RPMI8226 (cell line): Measurements from ENCODE around the gene PCDH20.
"Not testable (repeated sequence)": the region's sequence is repeated elsewhere in the genome, so short reads cannot be mapped to it uniquely, and the experiment has no call there.

Experiments
- DNase-seq: peaks from one replicate; pipeline ENCODE4 v3.0.0-alpha.2; 2015

The PCDH20 gene, protein sequence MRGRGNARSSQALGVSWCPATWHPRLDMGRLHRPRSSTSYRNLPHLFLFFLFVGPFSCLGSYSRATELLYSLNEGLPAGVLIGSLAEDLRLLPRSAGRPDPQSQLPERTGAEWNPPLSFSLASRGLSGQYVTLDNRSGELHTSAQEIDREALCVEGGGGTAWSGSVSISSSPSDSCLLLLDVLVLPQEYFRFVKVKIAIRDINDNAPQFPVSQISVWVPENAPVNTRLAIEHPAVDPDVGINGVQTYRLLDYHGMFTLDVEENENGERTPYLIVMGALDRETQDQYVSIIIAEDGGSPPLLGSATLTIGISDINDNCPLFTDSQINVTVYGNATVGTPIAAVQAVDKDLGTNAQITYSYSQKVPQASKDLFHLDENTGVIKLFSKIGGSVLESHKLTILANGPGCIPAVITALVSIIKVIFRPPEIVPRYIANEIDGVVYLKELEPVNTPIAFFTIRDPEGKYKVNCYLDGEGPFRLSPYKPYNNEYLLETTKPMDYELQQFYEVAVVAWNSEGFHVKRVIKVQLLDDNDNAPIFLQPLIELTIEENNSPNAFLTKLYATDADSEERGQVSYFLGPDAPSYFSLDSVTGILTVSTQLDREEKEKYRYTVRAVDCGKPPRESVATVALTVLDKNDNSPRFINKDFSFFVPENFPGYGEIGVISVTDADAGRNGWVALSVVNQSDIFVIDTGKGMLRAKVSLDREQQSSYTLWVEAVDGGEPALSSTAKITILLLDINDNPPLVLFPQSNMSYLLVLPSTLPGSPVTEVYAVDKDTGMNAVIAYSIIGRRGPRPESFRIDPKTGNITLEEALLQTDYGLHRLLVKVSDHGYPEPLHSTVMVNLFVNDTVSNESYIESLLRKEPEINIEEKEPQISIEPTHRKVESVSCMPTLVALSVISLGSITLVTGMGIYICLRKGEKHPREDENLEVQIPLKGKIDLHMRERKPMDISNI

DNA sequence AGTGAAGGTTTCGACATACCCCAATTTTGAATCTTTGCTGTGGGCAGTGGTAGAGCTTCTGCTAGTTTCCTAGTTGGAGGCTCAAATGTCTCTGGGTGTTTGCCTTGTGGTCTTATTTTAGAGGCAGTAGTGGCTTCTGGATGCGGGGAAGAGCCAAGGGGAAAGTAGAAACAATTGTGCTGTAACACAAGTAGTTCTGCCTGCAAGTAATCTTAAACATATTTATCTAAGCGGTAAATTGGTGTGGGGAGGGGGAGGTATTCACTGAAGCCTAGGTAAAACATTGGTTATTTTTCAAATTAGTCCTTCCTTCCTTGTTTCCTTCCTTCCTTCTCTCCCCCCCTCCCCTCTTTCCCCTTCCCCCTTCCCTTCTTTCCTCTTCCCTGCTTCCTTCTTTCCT lies at the start of gene PCDH20:
Gene PCDH20 (minus strand): TSS at position 101 of the 400 bp plus-strand sequence. CDS start 691 bp downstream, outside the sequence.
- no peak for DNase-seq

DNA sequence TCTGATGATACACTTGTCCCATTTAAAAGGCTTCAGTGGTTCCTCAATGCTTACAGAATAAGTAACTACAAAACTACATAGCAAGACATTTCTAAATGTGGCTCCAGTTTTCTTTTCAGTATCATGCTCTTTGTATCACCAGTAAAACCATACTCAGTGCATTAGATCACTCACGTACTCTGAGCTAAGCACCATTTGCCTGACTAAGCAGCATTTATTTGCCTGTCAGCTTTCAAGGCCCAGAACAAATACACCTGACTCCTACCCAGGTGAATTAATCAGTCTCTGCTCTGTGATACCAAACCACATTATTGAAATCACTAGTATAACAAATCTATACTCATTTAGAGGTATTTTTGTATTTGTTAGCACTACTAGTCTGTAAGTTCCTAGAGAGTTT lies 47.4 kb upstream of the PCDH20 start:
- no peak for DNase-seq

DNA sequence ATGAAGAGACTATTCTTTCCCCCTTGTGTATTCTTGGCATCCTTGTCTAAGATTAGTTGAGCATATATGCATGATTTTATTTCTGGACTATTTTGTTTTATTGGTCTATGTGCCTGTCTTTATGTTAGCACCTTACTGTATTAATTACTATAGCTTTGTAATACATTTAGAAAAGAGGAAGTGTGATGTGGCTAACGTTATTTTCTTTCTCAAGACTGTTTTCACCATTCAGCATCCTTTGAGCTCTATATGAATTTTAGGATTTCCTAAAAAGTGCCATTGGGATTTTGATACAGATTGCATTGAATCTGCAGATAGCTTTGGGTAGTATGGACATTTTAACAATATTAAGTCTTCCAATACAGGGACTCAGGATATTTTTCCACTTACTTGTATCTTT lies 37.5 kb upstream of the PCDH20 start:
- DNase-seq: no peak

DNA sequence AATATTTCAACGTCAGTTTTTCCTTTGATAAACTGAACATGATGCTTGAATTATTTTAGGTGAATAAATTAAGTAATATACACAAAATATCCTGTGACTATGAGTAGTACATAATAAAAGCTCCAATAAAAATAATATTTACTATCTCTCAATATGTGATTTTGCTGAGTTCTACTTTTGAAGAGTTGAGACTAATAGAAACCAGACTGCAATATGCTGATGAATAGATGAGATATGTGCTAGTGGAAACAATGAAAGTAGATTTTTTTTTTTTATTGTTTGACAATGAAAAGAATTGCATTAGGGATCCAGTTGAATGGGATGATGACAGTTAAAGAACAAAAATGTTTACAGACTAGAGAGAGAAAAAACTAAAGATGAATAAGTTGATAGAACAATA lies 16.4 kb upstream of the PCDH20 start:
- no peak for DNase-seq

DNA sequence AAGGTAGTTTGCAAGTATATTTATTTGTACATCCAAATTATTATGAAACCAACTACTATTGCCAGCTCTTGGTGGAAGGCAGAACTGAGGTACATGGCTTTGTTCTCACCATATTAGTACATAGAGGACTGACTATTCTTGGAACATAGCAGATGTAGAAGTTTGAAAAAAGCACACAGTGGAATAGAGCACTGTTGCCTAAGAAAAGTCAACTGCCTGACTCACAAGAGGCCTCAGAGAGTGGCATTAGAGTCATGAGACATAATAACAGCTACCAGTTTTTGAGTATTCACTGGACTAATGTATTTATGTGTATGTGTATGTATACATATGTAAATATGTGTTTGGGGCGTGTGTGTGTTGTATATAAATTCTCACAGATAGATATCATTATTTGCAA lies 8.3 kb upstream of the PCDH20 start:
- no peak for DNase-seq

DNA sequence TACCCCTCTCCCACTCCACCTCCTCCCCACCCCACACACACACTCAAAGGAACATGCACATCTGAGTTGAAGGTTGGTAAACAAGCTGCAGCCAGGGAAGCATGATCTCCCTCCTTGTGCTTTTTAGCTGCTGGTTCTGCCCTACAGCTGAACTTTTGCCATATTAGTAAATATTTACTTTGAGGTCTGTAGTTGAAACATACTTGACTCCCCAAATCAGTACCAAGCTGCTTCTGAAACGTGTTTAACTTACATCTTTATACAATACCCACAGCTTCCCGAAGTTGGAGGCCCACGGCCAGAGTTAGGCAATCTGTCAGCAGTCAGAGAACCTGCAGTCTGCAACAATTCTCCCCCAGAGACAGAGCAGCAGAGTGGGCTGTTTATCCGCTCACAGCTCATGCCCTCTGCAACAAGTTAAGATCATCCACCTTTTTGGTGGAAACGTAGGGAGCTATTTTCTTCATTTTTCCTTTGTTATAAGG lies 1.5 kb upstream of the PCDH20 start:
- no peak for DNase-seq

DNA sequence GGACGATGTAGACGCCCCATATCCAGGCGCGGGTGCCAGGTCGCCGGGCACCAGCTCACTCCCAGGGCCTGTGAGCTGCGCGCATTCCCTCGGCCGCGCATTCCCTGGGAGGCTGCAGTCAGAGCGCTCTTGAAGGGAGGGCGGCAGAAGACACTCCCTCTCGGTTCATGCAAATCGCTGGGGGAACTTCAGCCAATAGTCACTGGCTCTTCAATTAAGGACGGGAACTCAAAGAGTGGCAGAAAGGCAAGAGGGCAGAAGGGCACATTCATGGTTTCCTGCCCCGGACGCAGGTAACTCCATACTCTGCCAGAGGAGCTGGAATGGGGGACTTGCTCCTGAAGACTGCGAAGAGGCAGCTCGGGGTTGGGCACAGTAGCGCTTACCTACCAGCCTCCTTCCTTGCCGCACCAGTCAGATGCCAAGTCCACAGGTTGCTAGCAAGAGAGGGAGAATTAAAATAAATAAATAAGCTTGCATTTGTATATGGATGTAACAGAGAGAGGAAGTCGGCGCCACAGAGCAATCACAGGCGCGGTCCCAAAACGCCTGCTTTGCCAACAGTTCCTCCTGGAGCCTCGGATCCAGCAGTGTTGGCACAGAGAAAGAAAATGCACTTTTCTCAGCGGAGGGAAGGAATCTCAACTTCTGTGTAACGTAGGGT lies 459 bp downstream of the PCDH20 start:
- DNase-seq: no peak

DNA sequence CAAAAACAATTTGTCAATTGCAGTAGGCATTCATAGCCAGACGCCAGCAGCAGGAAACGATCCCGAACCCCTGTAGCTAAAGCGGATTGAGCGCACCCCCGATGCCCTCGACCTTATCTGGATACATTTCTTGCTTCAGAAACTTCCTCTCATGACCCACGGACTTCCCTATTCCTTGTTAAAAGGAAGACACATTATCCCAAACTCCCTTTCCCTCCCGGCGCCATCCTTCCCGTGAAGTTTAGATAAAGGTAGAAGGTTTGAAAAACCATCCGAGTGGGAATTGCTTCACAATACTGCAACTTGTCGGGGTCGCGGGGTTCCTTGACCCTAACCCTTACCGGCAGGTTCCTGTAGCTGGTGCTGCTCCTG lies 977 bp downstream of the PCDH20 start:
- DNase-seq: no peak

DNA sequence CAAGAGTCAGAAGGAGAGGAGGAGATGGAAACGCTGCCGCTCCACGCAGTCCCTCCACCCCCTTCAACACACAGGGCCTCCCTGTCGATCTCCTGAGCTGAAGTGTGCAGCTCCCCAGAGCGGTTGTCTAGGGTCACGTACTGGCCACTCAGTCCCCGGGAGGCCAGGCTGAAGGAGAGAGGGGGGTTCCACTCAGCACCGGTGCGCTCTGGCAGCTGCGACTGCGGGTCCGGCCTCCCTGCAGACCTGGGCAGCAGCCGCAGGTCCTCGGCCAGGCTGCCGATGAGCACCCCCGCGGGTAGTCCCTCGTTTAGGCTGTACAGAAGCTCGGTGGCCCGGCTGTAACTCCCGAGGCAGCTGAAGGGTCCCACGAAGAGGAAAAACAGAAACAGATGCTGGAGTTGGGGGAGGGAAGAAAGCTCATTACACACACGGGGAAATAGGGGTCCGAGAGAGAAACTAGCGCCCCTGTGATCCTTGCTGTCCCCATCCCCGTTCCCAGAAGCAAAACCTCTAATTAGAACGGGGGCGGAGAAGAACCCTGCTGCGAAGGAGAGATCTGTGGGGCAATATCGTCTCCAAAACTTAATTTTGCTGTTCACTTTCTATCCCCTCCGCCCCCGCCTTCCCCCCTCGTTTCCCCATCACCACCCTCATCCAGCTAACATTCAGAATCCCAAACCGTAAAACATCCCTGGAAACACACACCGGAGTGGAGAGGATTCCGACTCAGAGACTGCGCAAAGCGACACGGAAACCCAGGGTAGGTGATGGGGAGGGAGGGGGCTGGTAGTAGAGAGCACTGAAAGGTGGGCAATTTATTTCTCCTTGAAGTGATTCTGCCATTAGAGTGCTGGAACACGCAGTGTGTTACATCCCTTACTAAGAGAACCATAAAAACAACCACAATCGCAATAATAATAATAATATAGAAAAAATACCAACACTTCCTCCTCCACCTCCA lies 1.8 kb downstream of the PCDH20 start:
- no peak for DNase-seq

DNA sequence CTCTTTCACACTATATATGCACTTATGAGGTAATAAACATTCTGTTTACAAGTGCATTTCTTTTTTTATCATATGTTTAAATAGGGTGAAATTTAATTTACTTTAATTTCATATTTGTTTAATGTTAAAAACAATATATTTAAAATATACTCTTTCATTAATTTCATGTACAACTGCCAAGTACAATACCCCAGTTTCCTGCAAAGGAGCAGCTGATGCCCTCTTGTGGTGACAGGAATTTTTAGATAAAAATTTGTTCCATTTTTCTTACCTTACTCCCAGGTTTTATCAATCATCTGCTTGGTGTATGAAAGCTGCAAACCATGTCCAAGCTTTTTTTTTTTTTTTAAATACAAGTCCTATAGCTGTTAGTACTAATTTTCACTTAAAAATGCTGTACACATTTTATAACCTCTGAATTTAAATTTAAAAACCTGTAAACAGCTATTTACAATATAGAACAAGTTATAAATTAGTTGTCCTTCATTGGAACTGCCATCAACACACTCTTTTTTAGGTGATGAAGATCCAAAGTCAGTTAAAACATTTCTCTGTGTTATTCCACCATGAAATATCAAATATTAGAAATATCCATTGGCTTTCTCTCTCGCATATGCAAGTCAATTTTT lies 4.9 kb downstream of the PCDH20 start:
- no peak for DNase-seq

DNA sequence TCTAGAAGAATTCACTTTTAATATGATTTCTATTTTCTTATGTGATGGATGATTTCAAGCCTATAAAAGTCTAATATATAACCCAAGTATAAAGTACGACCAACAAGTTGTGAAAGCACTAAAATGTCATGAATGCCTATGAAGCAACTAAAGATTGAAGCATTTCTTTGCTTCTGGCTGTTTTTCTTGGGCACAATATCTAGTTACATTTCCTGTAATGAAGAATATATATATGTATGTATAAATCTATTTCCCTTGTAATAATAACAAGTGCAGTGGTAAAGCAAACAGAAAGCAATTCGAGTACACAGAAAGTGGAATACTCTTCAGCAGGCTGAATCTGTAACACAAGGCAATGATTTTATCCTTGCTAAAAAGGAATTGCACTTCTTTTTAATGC lies 5.4 kb downstream of the PCDH20 start:
- no peak for DNase-seq

DNA sequence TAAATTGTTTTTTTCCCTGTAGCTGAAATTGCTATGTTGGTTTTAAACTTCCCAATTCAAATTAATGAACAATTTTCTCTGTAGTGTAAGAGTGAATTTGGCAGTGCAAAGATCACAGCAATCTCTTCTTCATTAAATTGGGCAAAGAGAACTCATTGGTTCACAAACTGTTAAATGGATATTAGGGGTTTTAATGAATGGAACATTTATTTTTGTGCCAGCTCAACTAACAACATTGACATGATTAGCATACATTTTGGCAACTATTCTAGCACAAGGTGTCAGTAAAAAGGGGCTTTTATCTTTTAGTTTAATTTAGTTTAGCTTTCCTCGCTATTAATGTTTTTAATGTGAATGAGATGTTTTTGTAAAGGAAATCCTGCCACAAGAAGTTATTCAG lies 7.1 kb downstream of the PCDH20 start:
- DNase-seq: no peak

DNA sequence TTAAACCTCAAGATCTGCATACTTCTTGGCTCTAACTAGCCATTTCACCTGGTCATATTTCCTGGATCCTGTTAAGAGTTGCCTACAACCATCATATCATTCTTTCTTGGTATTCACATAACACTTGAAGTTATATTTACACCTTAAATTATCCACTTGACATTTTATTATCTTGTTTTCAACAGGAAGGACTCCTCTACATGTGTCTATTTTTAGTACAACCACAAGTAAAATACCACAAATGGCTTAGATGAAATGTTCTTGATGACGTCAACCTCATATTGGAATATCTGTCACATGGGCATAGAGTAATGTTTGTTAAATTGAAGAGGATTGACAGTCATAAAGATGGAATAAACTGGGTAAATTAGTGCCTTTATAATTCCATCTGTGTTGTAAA lies 9.4 kb downstream of the PCDH20 start:
- DNase-seq: no peak

DNA sequence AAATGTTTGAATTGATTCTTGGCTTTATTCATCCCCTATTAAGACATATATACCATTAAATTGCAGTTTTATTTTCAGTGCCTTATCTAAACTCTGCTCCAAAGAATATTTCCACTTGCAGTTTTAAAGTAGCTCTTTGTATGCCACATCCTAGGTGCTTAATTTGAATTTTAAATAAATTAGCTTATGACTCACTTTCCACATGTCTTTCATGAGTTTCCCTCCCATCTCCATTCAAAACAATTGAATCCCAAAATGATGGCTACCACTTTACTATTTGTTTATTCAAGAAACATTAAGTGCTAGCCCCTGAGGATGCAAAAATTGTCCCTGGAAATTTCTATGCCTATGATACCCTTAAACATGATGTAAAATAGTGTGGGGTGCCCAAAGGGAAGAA lies 19.5 kb downstream of the PCDH20 start:
- no peak for DNase-seq

DNA sequence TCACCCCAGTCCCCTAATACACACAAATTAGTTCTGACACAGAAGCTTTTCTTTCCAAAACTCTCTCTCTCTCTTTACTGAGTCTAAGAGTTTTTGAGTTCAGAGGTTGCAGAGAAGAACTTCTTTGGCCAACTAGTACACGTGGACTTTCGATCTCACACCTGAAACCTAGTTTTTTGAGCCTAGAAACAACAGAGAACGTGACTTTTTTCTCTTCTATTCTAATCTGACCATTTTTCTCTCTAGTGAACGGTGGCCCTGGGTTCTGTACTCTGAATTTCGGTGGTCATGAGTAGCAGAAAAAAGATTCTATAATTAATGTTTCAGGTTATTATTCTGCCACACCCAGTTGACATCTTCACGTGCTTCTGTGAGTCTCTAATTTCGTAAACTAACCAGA lies 24.2 kb downstream of the PCDH20 start:
- no peak for DNase-seq

DNA sequence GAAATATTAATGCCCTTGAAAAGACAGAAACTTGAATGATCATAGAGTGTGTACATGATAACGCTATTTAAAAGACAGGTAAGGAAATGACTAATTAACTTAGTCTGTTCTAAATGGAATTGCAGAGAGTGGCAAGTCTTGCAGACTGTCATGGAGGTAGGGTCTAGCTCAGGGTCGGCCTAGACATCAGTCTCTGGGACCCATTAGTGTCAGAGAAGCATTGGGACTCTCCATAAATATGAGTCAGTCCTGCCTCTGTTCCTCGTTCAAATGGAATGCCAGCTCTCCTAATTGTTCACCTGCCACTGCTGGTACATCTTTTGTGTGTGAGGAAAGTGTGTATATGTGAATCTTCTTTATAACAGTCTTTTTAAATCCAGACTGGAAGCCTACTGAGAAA lies 28.0 kb downstream of the PCDH20 start:
- DNase-seq: no peak

DNA sequence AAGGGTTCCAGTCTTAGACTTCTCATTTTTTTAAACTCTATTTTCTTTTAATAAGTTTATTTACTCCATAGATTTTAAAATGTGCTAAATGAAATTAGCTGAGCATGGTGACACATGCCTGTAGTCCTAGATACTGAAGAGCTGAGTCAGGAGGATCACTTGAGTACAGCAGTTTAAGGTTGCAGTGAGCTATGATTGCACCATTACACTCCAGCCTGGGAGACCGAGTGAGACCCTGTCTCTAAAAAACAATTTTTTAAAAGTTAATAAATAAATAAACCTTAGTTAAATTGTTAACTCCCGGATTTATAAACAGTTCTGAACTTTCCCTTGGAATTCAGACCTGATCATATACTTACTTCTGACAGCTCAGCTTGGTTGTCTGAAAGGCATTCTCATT lies 32.5 kb downstream of the PCDH20 start:
- no peak for DNase-seq

DNA sequence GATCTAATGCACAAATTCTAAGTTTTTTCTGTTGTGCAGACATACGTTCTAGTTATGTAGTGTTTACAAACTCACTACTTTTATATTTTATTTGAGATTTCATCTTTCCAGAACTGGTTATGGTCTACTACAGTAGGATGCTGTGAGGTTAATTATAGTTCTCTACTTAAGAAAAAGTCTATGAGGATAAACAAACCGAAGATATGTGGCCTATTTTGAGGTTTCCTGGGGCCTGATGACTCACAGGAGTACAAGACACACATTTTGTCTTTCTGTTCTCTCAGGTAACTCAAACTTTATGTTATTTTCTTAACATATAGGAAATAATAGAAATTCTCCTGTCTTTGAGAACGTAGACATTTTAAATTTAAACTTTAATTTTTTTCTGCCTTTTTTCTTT lies 45.1 kb downstream of the PCDH20 start:
- no peak for DNase-seq

DNA sequence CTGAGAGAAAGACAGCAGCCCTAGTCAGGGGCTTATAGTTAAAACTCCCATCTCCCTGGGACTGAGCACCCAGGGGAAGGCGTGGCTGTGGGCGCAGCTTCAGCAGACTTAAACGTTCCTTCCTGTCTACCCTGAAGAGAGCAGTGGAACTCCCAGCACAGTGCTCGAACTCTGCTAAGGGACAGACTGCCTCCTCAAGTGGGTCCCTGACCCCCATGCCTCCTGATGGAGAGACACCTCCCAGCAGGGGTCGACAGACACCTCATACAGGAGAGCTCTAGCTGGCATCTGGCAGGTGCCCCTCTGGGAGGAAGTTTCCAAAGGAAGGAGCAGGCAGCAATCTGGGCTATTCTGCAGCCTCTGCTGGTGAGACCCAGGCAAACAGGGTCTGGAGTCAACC lies 51.0 kb downstream of the PCDH20 start:
- not testable (repeated sequence) for DNase-seq

DNA sequence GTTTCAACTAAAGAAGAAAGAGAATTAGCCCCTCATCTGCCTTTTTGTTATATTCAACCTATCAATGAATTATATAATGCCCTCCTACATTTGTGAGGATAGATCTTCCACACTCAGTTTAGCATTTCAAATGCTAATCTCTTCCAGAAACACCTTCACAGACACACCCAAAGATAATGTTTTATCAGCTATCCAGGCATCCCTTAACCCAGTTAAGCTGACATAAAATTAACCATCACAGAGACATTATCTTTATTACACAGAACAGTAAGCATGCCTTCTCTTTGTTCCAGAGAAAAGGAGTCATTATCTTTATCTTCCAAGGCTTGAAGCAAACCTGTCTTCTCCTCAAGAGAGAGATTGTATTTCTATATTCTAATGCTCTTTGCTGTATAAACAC lies 53.1 kb downstream of the PCDH20 start:
- no peak for DNase-seq
